NT2/D1 (cell line): ENCODE data around the gene CUL1.

Experiments
- YY1 ChIP-seq: IDR thresholded peaks from 2 replicates; pipeline ENCODE4 v1.6.1; 2011; ENCODE audit not compliant: insufficient read length, insufficient read depth
- ZNF274 ChIP-seq: IDR thresholded peaks from 2 replicates; pipeline ENCODE4 v1.6.1; 2011; ENCODE audit warnings: mild to moderate bottlenecking, low read depth, low read length

DNA sequence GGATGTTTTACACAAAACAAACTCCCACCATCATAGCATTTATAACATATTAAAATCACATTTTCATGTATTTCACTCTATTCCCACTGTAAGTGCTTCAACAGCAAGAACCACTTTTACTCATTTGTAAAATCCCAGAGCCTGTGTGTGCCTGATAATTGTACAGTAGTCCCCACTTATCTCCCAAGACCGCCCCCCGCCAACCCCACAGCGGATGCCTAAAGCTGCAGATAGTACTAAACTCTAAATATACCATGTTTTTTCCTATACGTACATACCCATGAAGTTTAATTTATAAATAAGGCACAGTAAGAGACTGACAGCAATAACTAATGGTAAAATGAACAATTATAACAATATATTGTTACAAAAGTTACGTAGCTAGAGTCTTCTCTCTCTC, 151.9 kb downstream of the CUL1 start:
- no peak for TF ChIP-seq YY1
- TF ChIP-seq ZNF274 = no peak
